HepG2 (cell line): ENCODE results near the gene KMT5C. TPM values are rescaled to one million over a fixed set of nuclear protein-coding genes. Genes with fewer than 3 reads are reported as not detected.
A peak's percentile ranks its signal among the peaks of the same experiment; 100 is the strongest.

ENCODE experiments used
- ATAC-seq: fragments of 200-7000 bp; cut with Tn5 transposase; 3 replicates; pipeline ENCODE4 v1.9.1; 2020; ENCODE audit warnings: mild to moderate bottlenecking, moderate library complexity
- BruUV-seq: library from RNA; stranded (reverse); fragments of 400-500 nt; replicated peaks from 2 replicates; lab custom pipeline; 2021; lab: Mats Ljungman, UMichigan
- CTCF ChIA-PET: fragments of 300-600 bp; formaldehyde crosslinking; extraction: SDS; loops from one replicate; lab custom pipeline; 2021; ENCODE audit warnings: low total read pairs, inconsistent platforms, low intra/inter-chr PET ratio; lab: Yijun Ruan, JAX
- POLR2A ChIA-PET: fragments of 350-600 bp; sonication (Branson Sonifier 250); formaldehyde crosslinking; loops from one replicate; lab custom pipeline; 2020; ENCODE audit warnings: antibody characterized with exemption, inconsistent platforms; lab: Yijun Ruan, JAX
- DNase-seq: peaks from one replicate; pipeline ENCODE4 v3.0.0-alpha.2; 2015; ENCODE audit warnings: low spot score
- FAIRE-seq: peaks from 3 replicates; lab custom pipeline; 2011; peaks lifted over from hg19 to GRCh38; lab: Jason Lieb, UNC
- H2AFZ ChIP-seq: one replicate; pipeline ENCODE4 v1.6.1; 2011; ENCODE audit warnings: low read length, inconsistent platforms
- H3K27ac ChIP-seq: fragments of 300-600 bp; 3 replicates; pipeline ENCODE4 v1.8.0; 2011; ENCODE audit warnings: mixed run types, mild to moderate bottlenecking, mixed read lengths, low read length, inconsistent platforms; ENCODE audit not compliant: insufficient read depth; ENCODE audit errors: extremely low read length
- H3K27me3 ChIP-seq, 2 experiments: fragments of 200-600 bp in 1 of 2; 2 replicates in 1 of 2; 3 replicates in 1 of 2; pipeline versions ENCODE4 v1.6.0 to v1.8.0; 2011; ENCODE audit warnings: low read length in 2 of 2, mild to moderate bottlenecking in 2 of 2, moderate library complexity in 2 of 2, inconsistent platforms in 1 of 2; ENCODE audit not compliant: insufficient read depth in 2 of 2, control insufficient read depth in 1 of 2
- H3K36me3 ChIP-seq, 2 experiments: fragments of 200-600 bp in 1 of 2; replicated peaks in 1 of 2; 2 replicates in 1 of 2; 3 replicates in 1 of 2; pipeline versions ENCODE4 v1.5.1 to v1.8.0; 2011; ENCODE audit warnings: low read length in 2 of 2, inconsistent platforms in 1 of 2; ENCODE audit not compliant: insufficient read depth in 2 of 2, control insufficient read depth in 1 of 2
- H3K4me1 ChIP-seq: 2 replicates; pipeline ENCODE4 v1.5.1; 2012; ENCODE audit warnings: low read length, inconsistent platforms; ENCODE audit not compliant: insufficient read depth
- H3K4me2 ChIP-seq: 2 replicates; pipeline ENCODE4 v1.6.0; 2011; ENCODE audit warnings: low read depth, low read length, inconsistent platforms
- H3K4me3 ChIP-seq, 3 experiments: fragments of 200-600 bp in 1 of 3; sonication (generic), shearing (Covaris generic) in 1 of 3; replicated peaks in 1 of 3; 2 replicates each; pipeline ENCODE4 v1.5.1; 2011 to 2016; ENCODE audit warnings: low read length in 3 of 3, inconsistent platforms in 2 of 3, low read depth in 2 of 3, mild to moderate bottlenecking in 2 of 3, control low read depth in 1 of 3, mixed read lengths in 1 of 3; ENCODE audit not compliant: insufficient read depth in 1 of 3
- H3K79me2 ChIP-seq: one replicate; pipeline ENCODE4 v1.6.1; 2011; ENCODE audit warnings: low read length, inconsistent platforms; ENCODE audit not compliant: insufficient read depth
- H3K9ac ChIP-seq: 2 replicates; pipeline ENCODE4 v1.6.0; 2011; ENCODE audit warnings: mild to moderate bottlenecking, low read depth, low read length, inconsistent platforms; ENCODE audit not compliant: insufficient read depth
- H3K9me3 ChIP-seq: 2 replicates; pipeline ENCODE4 v1.5.1; 2012; ENCODE audit warnings: mild to moderate bottlenecking, low read length
- H4K20me1 ChIP-seq: 2 replicates; pipeline ENCODE4 v1.6.0; 2011; ENCODE audit warnings: inconsistent platforms, mild to moderate bottlenecking, low read length, moderate library complexity; ENCODE audit not compliant: insufficient read depth
- ARHGAP35 ChIP-seq: sonication (generic); formaldehyde crosslinking; IDR thresholded peaks from 2 replicates; pipeline ENCODE4 v1.9.0; 2022; ENCODE audit warnings: mild to moderate bottlenecking, inconsistent platforms, moderate library complexity, missing genetic modification reagents, borderline replicate concordance
- ARNTL ChIP-seq: sonication (generic); formaldehyde crosslinking; IDR thresholded peaks from 2 replicates; pipeline ENCODE4 v1.4.0; 2020; ENCODE audit warnings: mild to moderate bottlenecking, missing genetic modification reagents
- BRCA1 ChIP-seq: sonication (generic); formaldehyde crosslinking; IDR thresholded peaks from 2 replicates; pipeline ENCODE4 v1.4.0; 2020; ENCODE audit warnings: missing genetic modification reagents
- MTA1 ChIP-seq: sonication (generic); formaldehyde crosslinking; IDR thresholded peaks from 2 replicates; pipeline ENCODE4 v1.4.0; 2020; ENCODE audit warnings: missing genetic modification reagents, mild to moderate bottlenecking, borderline replicate concordance
- ZNF788 ChIP-seq: sonication (generic); formaldehyde crosslinking; IDR thresholded peaks from 2 replicates; pipeline ENCODE4 v1.5.0; 2020; ENCODE audit warnings: mild to moderate bottlenecking, missing genetic modification reagents, borderline replicate concordance
- ZNF883 ChIP-seq: sonication (generic); formaldehyde crosslinking; IDR thresholded peaks from 2 replicates; pipeline ENCODE4 v1.5.1; 2020; ENCODE audit warnings: mild to moderate bottlenecking, missing genetic modification reagents; ENCODE audit errors: not compliant biosample characterization
- ZSCAN22 ChIP-seq: sonication (generic); formaldehyde crosslinking; IDR thresholded peaks from 2 replicates; pipeline ENCODE4 v1.4.0; 2020; ENCODE audit warnings: mild to moderate bottlenecking, missing genetic modification reagents
- WGBS: methylation state at CpG from one replicate; pipeline ENCODE4 v1.1.6; 2017; ENCODE audit warnings: low lambda C conversion rate; 5-methylcytosine and 5-hydroxymethylcytosine counted together
- in situ Hi-C: cut with HindIII; loops from 2 replicates; pipeline ENCODE4 v1.10.0; 2017; ENCODE audit warnings: low pct_unique_long_range_greater_than_20kb; ENCODE audit not compliant: extremely low pct_ligation_motif_present
- intact Hi-C: fragments of 100-400 bp; cut with micrococcal nuclease; formaldehyde crosslinking; loops from one replicate; pipeline ENCODE4 v1.10.0; 2022; ENCODE audit not compliant: unreplicated experiment
- polyA plus RNA-seq, 8 experiments: library from polyadenylated mRNA; depleted of rRNA in 3 of 8; stranded (reverse) in 7 of 8; unstranded in 1 of 8; fragments of >200 nt; fragmentation: Illumina TruSeq in 4 of 8; extraction: Trizol in 4 of 8; gene quantifications; 2 replicates each; pipeline versions ENCODE4 v1.2.1 to v1.2.3, GENCODE V29; 2011 to 2016; ENCODE audit warnings: low read depth in 4 of 8, missing spikeins in 1 of 8, mixed read lengths in 1 of 8; ENCODE audit not compliant: insufficient read depth in 1 of 8
- total RNA-seq, 5 experiments: library from RNA; depleted of rRNA; stranded (reverse); fragments of >200 nt; fragmentation: Illumina TruSeq; extraction: Trizol; gene quantifications; 2 replicates each; pipeline ENCODE4 v1.2.3, GENCODE V29; 2016; ENCODE audit warnings: low read depth in 1 of 5

The KMT5C gene
- total and polyA plus RNA-seq, 2 of the 13 experiments (the other 11 are each of a cell fraction or from before 2014, with no cell fraction given) = 5.5 to 9.0 TPM

DNA sequence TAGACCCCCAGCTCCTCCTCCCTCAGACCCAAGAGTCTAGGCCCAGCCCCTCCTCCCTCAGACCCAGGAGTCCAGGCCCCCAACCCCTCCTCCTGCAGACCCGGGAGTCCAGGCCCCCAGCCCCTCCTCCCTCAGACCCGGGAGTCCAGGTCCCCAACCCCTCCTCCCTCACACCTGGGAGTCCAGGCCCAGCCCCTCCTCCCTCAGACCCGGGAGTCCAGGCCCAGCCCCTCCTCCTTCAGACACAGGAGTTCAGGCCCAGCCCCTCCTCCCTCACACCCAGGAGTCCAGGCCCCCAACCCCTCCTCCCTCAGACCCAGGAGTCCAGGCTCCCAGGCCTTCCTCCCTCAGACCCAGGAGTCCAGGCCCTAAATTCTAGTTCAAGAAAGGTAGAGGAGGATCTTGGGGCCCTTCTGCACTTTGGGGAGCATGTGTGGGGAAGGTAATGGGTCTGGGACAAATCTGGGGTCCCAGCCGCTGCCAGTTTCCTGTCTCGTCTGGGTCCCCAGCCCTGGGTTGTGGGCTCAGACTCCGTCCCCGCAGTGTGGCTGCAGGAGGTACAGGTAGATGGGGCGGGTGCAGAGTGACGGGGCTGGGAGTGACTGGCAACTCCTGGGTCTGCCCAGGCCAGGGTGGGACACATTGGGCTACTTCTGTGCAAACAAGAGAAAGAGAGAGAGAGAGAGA lies 33.8 kb downstream of the KMT5C start:
- POLR2A ChIA-PET = interaction anchor here (0.6 to 1.0 kb wide), 4 partner anchors 11 to 88 kb away, joined by 3 to 4 read pairs (median 3); partner anchors contain the start of genes ISOC2 and KMT5C
- peak overlapping the region; percentile 44 to 70 (median 48) for H3K4me3 ChIP-seq
- TF ChIP-seq BRCA1 (CRISPR knock-in tag) (no peak), ZNF788 (CRISPR knock-in tag) (peak; percentile 36; the same call in 1 of the 2 replicates), MTA1 (CRISPR knock-in tag) (0 out of 2 replicates have a peak, but pooled peaks have one; percentile 24), ZNF883 (peak; percentile 18), ZSCAN22 (peak; percentile 97), ARHGAP35 (no peak), ARNTL (CRISPR knock-in tag) (0 out of 2 replicates have a peak, but pooled peaks have one; percentile 33)
- no peak overlapping the region for H3K27ac ChIP-seq
- H4K20me1 ChIP-seq = no peaks in the 10 kb centered on the region
- H3K9me3 ChIP-seq = no peaks in the 10 kb centered on the region
- peaks cover 7 to 38% of the 10 kb centered on the region in 2 experiments; a peak in 4 of 5 replicates for H3K27me3 ChIP-seq
- no peaks in the 10 kb centered on the region for H3K79me2 ChIP-seq
- 4% methylated on average over 8 of the region's 9 CpGs for WGBS
- intact Hi-C loops (no loop called here), in situ Hi-C loops (no loop called here)
- H3K9ac ChIP-seq = peak overlapping the region; percentile 51; the same call in 1 of the 2 replicates
- FAIRE-seq (no peak), DNase-seq (no peak), ATAC-seq (peak; percentile 21; the same call in 2 of the 3 replicates)
- H3K36me3 ChIP-seq = no peaks in the 10 kb centered on the region
- no peak overlapping the region for H2AFZ ChIP-seq
- CTCF ChIA-PET = no interaction called here
- BruUV-seq = no TSS peak
- H3K4me1 ChIP-seq = peaks cover 82% of the 10 kb centered on the region
- H3K4me2 ChIP-seq = peak overlapping the region; percentile 87
